CD4-positive, alpha-beta T cell treated with Interleukin-1 beta for 1 hour (primary cell): ENCODE results near the gene SNUPN.

Experiments used
- DNase-seq, 2 donors: peaks; one replicate each; pipeline ENCODE4 v3.0.0-alpha.2; 2020 to 2022

SNUPN gene

GRCh38 chr15:75625542-75626347 lies at the start of gene SNUPN:
Gene SNUPN, minus strand, starts transcription at chr15:75625725. Its CDS starts 4,674 bp downstream, at chr15:75621051.
- DNase-seq, result peak; percentile 91 to 92

GRCh38 chr15:75674366-75674765 lies 48.8 kb upstream of the SNUPN start:
- DNase-seq, result no peak

DNA sequence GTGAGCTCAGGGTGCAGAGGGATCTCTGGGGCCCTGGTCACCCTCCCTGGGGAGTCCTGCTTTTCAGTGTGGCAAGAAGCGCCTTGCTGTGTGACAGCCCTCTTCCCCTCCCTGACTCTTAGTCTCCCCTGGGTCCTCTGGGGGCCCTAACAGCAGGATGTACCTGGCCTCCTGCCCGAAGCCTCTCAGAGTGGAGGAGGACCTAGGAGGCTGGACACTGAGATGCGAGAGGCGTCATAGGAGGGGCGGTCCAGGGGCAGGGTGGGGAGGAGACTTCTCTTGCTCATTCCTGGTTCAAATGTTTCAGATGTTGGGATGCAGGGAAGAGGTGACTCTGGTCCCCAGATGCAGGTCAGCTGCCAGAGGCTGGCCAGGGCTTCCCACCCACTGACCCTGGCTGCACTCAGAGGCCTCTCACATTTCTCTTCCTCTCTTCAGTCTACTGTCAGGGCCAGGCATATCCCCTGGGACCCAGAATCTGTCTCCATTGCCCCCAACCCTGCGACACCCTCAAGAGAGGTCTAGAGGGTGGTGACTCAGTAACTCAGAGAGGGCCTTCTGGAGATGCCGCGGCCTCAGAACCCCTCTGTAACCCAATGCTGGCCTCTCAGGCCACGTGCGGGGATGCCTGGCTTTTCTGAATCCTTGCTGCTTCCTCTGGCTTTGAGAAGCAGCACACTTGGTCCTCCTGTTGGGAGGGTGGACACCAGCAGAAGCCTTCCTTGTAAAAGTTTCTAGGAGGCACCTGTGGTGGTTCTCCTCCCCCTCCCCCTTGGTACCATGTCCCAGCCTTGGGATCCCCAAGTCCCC lies 48.1 kb upstream of the SNUPN start:
- no peak for DNase-seq

- no peak for DNase-seq
Observed at GRCh38 chr15:75672646-75673425, 47.3 kb upstream of the SNUPN start.

GRCh38 chr15:75671730-75672602 lies 46.4 kb upstream of the SNUPN start:
- DNase-seq, result no peak

GRCh38 chr15:75669879-75670212 lies 44.3 kb upstream of the SNUPN start:
- no peak for DNase-seq

DNA sequence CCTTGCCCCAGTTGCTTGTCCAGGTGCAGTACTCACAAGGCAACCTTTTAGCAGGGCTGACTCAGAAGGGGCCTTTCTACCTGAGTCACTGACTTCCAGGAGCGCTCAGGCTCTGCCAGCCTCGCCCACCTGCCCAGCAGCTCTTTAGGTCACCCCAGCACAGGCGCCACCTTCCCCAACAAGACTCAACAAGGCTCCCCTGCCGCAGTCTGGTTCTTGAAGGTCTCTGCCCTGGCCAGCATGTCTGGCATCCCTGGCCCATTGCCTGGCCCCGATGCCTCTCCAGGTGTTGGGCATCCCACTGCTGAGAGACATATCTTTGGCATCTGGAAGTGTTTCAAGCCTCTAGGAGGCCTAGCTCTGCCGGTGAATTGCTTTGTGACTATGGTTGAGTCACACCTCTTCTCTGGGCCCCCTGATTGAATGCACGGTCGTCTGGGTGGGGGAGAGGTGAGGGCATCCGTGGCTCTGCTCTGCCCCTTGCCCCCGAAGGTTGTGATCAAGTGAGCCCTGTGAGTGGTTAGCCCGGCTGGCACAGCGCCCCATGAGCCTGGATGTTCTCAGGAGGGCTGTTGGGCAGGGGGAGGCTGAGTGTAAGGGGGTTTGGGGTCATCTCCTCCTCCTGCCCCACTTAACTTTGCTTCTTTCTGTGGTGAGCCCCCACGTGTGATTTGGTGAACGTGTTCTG lies 43.8 kb upstream of the SNUPN start:
- DNase-seq, result no peak

DNA sequence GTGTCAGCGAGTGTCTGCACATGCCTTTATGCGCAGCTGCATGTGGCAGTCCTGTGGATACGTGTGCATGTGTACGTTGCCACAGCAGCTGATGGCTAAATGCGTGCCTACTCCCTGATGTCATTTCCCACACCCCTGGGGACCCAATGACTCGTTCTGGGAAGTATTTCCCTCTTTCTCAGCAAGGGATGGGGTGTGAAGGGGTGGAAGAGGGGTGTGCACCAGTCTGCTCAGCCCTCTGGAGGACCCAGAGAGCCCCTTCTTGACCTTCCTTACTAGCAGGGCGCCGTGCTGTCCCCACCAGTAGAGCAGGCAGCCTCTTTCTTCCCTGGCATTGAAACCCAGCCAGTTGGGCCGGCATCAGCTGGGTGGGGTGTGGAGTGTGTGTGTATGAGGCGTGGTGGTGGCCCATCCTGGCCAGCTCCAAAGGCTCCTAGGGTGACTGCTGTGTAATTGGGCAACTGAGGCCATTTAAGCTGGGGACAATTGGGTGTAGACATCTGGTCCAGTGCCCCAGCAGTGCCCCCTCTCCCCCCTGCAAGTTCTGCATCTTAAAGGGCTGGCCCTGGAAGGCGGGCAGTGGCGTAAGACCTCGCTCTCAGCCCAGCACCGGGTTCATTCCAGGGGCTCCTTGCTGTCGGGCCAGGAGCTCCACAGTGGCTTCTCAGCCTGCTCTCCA lies 41.4 kb upstream of the SNUPN start:
- DNase-seq, result no peak

DNA sequence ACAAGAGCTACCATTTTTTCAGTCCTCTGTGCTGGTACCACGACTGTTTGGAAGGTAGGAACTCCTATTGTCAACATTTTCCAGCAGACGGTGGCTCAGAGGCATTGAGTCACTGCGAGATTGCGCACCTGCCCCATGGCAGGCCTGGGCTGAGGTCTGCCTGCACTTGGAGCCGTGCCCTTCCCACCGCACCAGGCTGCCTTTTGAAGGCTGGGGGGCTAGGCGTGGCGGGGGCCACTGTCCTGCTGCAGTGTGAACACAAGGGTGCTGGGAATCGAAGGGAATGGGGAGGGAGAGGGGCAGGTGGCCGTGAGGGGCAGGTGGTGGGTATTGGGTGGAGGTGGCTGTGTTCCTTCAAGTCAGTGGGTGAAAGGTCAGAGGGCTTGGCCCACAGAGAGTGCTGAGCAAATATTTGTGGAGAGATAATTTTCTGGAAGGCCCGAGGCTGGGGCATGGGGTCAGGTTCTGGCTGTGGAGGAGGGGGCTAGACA lies 38.5 kb upstream of the SNUPN start:
- no peak for DNase-seq

DNA sequence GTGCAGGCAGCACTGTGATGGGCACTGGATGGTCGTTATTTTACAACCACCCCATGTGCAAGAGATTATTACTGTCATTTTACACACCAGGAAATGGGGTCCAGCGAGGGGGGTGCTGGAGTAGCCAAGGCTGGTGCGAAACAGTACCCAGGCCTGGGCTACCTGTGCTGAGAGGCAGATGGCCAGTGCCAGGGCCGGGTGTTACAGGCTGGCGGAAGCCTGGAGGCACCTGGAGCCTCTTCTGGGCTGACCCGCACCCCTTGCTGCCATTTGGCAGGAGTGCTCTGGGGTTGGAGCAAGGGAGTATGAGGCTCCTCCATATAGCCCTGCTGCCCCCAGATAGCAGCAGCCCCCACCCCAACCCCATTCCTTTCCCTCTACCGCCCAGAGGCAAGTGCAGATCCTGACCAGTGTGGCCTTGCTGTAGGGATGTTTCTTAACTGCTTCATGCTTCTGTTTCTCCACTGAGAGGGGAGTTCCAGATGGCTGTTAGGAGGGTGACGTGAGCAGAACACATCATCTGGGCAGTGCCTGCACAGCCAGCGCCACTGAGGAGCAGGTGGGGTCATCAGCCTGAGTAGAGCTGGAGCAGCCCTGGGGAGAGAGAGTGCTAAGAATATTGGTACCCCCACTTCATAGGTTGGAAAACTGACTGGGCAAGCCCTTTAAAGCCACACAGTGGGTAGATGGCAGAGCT lies 37.4 kb upstream of the SNUPN start:
- DNase-seq, result no peak

GRCh38 chr15:75661756-75662140 lies 36.2 kb upstream of the SNUPN start:
- DNase-seq, result no peak

DNA sequence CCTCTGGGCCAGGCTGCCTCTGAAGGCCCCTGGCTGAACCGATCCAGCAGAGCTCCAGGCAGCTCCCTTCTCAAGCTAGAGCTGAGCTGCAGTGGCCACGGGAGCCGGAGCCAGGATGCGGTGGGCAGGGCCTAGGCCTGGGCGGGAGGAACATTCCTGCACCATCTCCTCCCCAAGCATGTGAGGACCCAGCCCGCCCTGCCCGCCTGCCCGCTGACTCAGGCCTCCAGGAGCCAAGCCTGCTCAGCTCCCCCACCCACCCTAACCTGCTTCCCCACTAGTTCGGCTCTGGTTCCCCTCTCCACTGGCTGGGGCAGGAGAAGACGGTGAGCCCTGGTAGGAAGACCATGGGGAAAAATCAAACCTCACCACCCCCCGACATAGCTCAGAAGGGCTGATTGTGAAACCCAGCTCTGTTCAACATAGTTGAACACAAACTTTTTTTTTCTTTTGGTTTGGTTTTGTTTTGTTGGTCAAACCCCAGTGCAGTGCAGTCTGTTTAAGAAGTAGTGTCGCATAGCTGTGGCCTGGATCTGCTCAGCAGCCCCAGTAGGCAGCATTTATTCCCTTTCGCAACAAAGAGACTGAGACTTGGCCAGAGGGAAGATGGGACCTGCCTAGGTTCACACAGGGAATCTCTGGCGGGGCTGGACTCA lies 35.7 kb upstream of the SNUPN start:
- no peak for DNase-seq

GRCh38 chr15:75659928-75660645 lies 34.6 kb upstream of the SNUPN start:
- no peak for DNase-seq

- DNase-seq, result no peak
Observed at GRCh38 chr15:75659141-75659771, 33.7 kb upstream of the SNUPN start.

- DNase-seq, result no peak
Observed at GRCh38 chr15:75656813-75657212, 31.3 kb upstream of the SNUPN start.

GRCh38 chr15:75656331-75656730 lies 30.8 kb upstream of the SNUPN start:
- DNase-seq, result no peak

DNA sequence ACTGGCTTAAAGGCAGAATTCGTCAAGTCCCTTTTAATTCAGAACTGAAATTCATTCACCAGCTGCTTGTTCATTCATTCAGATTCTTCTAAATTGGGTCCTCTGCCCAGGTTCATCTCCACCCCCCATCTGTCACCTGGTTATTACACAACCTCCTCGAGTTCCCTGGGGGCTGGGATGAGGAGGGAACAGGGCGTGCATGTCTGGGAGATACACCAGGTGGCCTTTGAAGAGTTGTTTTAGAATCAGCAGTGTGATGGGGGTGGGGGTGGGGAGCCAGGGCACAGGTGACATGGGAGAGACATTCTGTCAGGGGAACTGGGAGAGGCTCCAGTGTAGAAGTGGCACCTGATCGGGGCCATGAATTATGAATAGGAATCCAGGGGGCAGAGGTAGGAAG lies 30.4 kb upstream of the SNUPN start:
- no peak for DNase-seq

GRCh38 chr15:75654201-75654907 lies 28.8 kb upstream of the SNUPN start:
- no peak for DNase-seq
